B cell (primary cell): ENCODE data around the gene PREX1. TPM values are rescaled to one million over a fixed set of nuclear protein-coding genes. Genes with fewer than 3 reads are reported as not detected.

Source experiments
- ATAC-seq: fragments of 200-7000 bp; cut with Tn5 transposase; one replicate; pipeline ENCODE4 v1.10.0; 2021; ENCODE audit warnings: low read depth, mild to moderate bottlenecking, moderate number of reproducible peaks, moderate library complexity
- CTCF ChIA-PET: fragments of 350-600 bp; sonication (Branson Sonifier 250); formaldehyde crosslinking; loops from one replicate; lab custom pipeline; 2021; ENCODE audit warnings: antibody characterized with exemption, inconsistent platforms; lab: Charles Lee
- POLR2A ChIA-PET: fragments of 350-600 bp; sonication (Branson Sonifier 250); formaldehyde crosslinking; loops from one replicate; lab custom pipeline; 2021; ENCODE audit warnings: antibody characterized with exemption; lab: Charles Lee
- DNase-seq: peaks from one replicate; pipeline ENCODE4 v3.0.0; 2013
- H2AFZ ChIP-seq: 2 replicates; pipeline ENCODE4 v1.6.1; 2012; ENCODE audit warnings: mild to moderate bottlenecking, low read depth, low read length; ENCODE audit not compliant: insufficient read depth, poor library complexity, severe bottlenecking
- H3K27ac ChIP-seq, 2 donors: 1 replicate in 1 of 2; 2 replicates in 1 of 2; pipeline ENCODE4 v1.5.1; 2012 to 2013; ENCODE audit warnings: low read length in 2 of 2, mild to moderate bottlenecking in 2 of 2, moderate library complexity in 1 of 2
- H3K27me3 ChIP-seq, 4 experiments: fragments of 200-600 bp in 1 of 4; sonication (generic) in 1 of 4; replicated peaks in 1 of 4; 1 replicate in 2 of 4; 2 replicates in 2 of 4; pipeline versions ENCODE4 v1.6.1 to v1.7.0; 2013 to 2016; ENCODE audit warnings: low read length in 3 of 4, mild to moderate bottlenecking in 2 of 4, mixed read lengths in 1 of 4, moderate library complexity in 1 of 4; ENCODE audit not compliant: insufficient read depth in 4 of 4, control insufficient read depth in 3 of 4; ENCODE audit errors: control extremely low read depth in 1 of 4
- H3K36me3 ChIP-seq, 2 experiments: replicated peaks in 1 of 2; 1 replicate in 1 of 2; 2 replicates in 1 of 2; pipeline versions ENCODE4 v1.6.1 to v1.7.1; 2013; ENCODE audit warnings: low read length in 1 of 2; ENCODE audit not compliant: insufficient read depth in 2 of 2, control insufficient read depth in 1 of 2; ENCODE audit errors: control extremely low read depth in 1 of 2, extremely low read depth in 1 of 2
- H3K4me1 ChIP-seq, 2 donors: fragments of 200-600 bp in 1 of 2; sonication (generic) in 1 of 2; 1 replicate in 1 of 2; 2 replicates in 1 of 2; pipeline versions ENCODE4 v1.5.1 to v1.6.1; 2013 to 2017; ENCODE audit warnings: low read length in 2 of 2; ENCODE audit not compliant: control insufficient read depth in 2 of 2, insufficient read depth in 2 of 2
- H3K4me2 ChIP-seq: replicated peaks from 2 replicates; pipeline ENCODE3; 2012; ENCODE audit warnings: mild to moderate bottlenecking, low read depth, low read length; ENCODE audit not compliant: poor library complexity, severe bottlenecking
- H3K4me3 ChIP-seq, 5 experiments: fragments of 200-600 bp in 1 of 5; sonication (generic) in 1 of 5; 1 replicate in 3 of 5; 2 replicates in 2 of 5; pipeline versions ENCODE4 v1.5.1 to v1.7.0; 2011 to 2016; ENCODE audit warnings: low read length in 4 of 5, mild to moderate bottlenecking in 4 of 5, low read depth in 2 of 5, control low read depth in 1 of 5, moderate library complexity in 1 of 5; ENCODE audit not compliant: insufficient read depth in 1 of 5; ENCODE audit errors: control extremely low read depth in 1 of 5, extremely low read depth in 1 of 5
- H3K79me2 ChIP-seq: fragments of 200-600 bp; sonication (generic); one replicate; pipeline ENCODE4 v1.6.0; 2016; ENCODE audit warnings: low read length; ENCODE audit not compliant: control insufficient read depth, insufficient read depth
- H3K9ac ChIP-seq: fragments of 200-600 bp; sonication (generic); 2 replicates; pipeline ENCODE4 v1.6.1; 2017; ENCODE audit warnings: mild to moderate bottlenecking, low read length, moderate library complexity
- H3K9me3 ChIP-seq, 3 donors: one replicate each; pipeline versions ENCODE4 v1.6.1 to v1.7.1; 2013; ENCODE audit warnings: low read length in 2 of 3; ENCODE audit not compliant: control insufficient read depth in 2 of 3, insufficient read depth in 1 of 3; ENCODE audit errors: control extremely low read depth in 1 of 3
- H4K20me1 ChIP-seq: 2 replicates; pipeline ENCODE4 v1.6.0; 2012; ENCODE audit warnings: mild to moderate bottlenecking, low read length; ENCODE audit not compliant: insufficient read depth, control insufficient read depth, poor library complexity, severe bottlenecking
- H3K27ac Mint-ChIP-seq: one replicate; pipeline ENCODE4 v1.8.0; 2021; ENCODE audit warnings: mixed read lengths
- H3K27me3 Mint-ChIP-seq: one replicate; pipeline ENCODE4 v1.8.0; 2021; ENCODE audit warnings: mixed read lengths
- H3K4me1 Mint-ChIP-seq: one replicate; pipeline ENCODE4 v1.8.0; 2021; ENCODE audit warnings: mixed read lengths
- H3K4me3 Mint-ChIP-seq: one replicate; pipeline ENCODE4 v1.8.0; 2021; ENCODE audit warnings: mixed read lengths
- H3K9me3 Mint-ChIP-seq: one replicate; pipeline ENCODE4 v1.8.0; 2022; ENCODE audit warnings: mixed read lengths; ENCODE audit not compliant: insufficient read depth
- EZH2 ChIP-seq: IDR thresholded peaks from 2 replicates; pipeline ENCODE4 v1.6.1; 2012; ENCODE audit warnings: borderline replicate concordance, low read depth, mild to moderate bottlenecking, moderate library complexity, low read length; ENCODE audit not compliant: insufficient read depth, poor library complexity, severe bottlenecking
- WGBS: methylation state at CpG from one replicate; pipeline ENCODE4 v1.1.5; 2013; ENCODE audit warnings: missing lambda C conversion rate; ENCODE audit not compliant: insufficient coverage; 5-methylcytosine and 5-hydroxymethylcytosine counted together
- intact Hi-C: fragments of 100-400 bp; cut with micrococcal nuclease; formaldehyde crosslinking; loops from one replicate; pipeline ENCODE4 v1.10.0; 2022
- polyA plus RNA-seq: library from polyadenylated mRNA; depleted of rRNA; stranded (reverse); fragments of >200 nt; gene quantifications from 2 replicates; pipeline ENCODE4 v1.2.3, GENCODE V29; 2012
- total RNA-seq, 2 donors: library from RNA; stranded (reverse); fragments of 120-200 nt in 1 of 2; gene quantifications; 1 replicate in 1 of 2; 2 replicates in 1 of 2; pipeline versions ENCODE4 v1.2.3 to v1.2.4, GENCODE V29; 2013 to 2022
- TF ChIP-seq, protein P1 (sequence below): fragments of 200-600 bp; IDR thresholded peaks from one replicate; pipeline ENCODE4 v1.8.0; 2022; ENCODE audit warnings: antibody characterized with exemption, mild to moderate bottlenecking

Gene PREX1
- total and polyA plus RNA-seq, 2 donors (not counting 1 experiment from before 2014, with no cell fraction given), result 79.1 to 99.4 TPM

DNA sequence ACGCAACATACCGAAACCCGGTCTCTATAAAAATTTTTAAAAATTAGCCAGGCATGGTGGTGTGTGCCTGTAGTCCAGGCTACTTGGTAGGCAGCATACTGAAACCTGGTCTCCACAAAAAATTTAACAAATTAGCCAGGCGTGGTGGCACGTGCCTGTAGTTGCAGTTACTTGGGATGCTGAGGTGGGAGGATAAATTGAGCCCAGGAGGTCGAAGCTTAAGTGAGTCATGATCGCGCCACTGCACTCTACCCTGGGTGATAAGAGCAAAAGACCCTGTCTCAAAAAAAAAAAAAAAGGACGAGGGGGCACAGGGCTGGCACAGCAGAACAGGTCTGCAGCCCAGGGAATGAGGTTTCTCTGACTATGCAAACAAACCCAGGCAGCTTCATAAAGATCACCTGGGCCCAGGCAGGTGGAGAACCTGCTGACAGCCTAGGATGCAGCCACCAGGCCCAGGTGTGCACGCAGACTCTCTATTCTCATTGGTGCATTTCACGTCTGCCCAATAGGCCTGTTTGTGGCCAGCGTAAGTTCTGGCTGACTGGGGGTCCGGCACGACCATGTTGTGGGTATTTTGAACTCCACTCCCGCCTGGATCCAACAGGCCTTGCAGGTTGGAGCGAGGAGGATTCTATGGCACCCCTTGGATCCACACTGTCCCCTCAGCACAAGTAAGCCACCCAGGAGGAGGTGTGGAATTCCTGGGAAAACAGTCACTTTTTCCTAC lies 204.5 kb downstream of the PREX1 start:
- H3K4me2 ChIP-seq, result no peak overlapping the region
- DNase-seq (no peak), ATAC-seq (no peak)
- H3K36me3 ChIP-seq, result peaks cover 4 to 42% of the 10 kb centered on the region in 2 experiments
- H3K4me1 ChIP-seq, result peaks cover 5 to 15% of the 10 kb centered on the region in 2 donors
- intact Hi-C loops, result no loop called here
- no peak overlapping the region for H3K9ac ChIP-seq
- peaks cover 0 to 7% (median 0%) of the 10 kb centered on the region in 3 donors for H3K9me3 ChIP-seq
- no peak overlapping the region for H3K4me3 Mint-ChIP-seq
- peaks cover 8% of the 10 kb centered on the region for H3K4me1 Mint-ChIP-seq
- no peak overlapping the region for H2AFZ ChIP-seq
- H3K27me3 ChIP-seq, result peaks cover 0 to 5% (median 0%) of the 10 kb centered on the region in 4 experiments
- ChIA-PET CTCF (interaction anchor here (1.2 to 10.1 kb wide), 4 partner anchors 837 to 960 kb away, joined by 3 to 299 read pairs (median 54); no protein-coding TSS in a partner anchor), POLR2A (no interaction called here)
- H3K27ac ChIP-seq, result no peak overlapping the region
- H3K27me3 Mint-ChIP-seq, result no peaks in the 10 kb centered on the region
- no peak overlapping the region for H3K27ac Mint-ChIP-seq
- no peaks in the 10 kb centered on the region for H3K9me3 Mint-ChIP-seq
- H3K4me3 ChIP-seq, result no peak overlapping the region
- TF ChIP-seq EZH2, result no peak
- TF ChIP-seq, protein P1, sequence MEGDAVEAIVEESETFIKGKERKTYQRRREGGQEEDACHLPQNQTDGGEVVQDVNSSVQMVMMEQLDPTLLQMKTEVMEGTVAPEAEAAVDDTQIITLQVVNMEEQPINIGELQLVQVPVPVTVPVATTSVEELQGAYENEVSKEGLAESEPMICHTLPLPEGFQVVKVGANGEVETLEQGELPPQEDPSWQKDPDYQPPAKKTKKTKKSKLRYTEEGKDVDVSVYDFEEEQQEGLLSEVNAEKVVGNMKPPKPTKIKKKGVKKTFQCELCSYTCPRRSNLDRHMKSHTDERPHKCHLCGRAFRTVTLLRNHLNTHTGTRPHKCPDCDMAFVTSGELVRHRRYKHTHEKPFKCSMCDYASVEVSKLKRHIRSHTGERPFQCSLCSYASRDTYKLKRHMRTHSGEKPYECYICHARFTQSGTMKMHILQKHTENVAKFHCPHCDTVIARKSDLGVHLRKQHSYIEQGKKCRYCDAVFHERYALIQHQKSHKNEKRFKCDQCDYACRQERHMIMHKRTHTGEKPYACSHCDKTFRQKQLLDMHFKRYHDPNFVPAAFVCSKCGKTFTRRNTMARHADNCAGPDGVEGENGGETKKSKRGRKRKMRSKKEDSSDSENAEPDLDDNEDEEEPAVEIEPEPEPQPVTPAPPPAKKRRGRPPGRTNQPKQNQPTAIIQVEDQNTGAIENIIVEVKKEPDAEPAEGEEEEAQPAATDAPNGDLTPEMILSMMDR, result no peak
- H4K20me1 ChIP-seq, result no peaks in the 10 kb centered on the region
- WGBS, result 88% methylated on average over 14 of the region's 16 CpGs
- H3K79me2 ChIP-seq, result no peaks in the 10 kb centered on the region

DNA sequence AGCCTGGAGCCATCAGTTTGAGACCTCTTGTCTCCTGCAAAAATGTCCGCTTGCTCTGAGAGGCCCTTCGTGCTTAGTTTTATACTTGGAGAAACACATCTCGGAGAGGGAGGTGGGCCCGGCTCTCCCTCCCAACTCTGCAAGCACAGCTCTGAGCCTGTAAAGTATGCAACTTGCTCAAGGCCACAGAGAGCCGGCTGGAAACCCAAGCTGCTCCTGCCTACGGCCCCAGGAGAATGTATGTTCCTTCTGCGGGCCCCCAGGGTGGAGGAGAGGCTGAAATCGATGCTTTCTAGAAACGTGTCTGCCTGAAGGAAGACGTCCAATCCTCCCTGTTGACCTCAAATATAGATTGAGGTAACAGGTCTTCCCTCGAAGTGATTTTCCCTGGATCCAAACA lies 205.4 kb downstream of the PREX1 start:
- Histone ChIP-seq H3K9me3 (peaks cover 0 to 7% (median 0%) of the 10 kb centered on the region in 3 donors), H3K4me3 (no peak overlapping the region), H3K4me2 (no peak overlapping the region), H3K36me3 (peaks cover 4 to 37% of the 10 kb centered on the region in 2 experiments), H3K27ac (no peak overlapping the region), H3K4me1 (peaks cover 5 to 15% of the 10 kb centered on the region in 2 donors), H3K9ac (no peak overlapping the region), H4K20me1 (no peaks in the 10 kb centered on the region), H2AFZ (no peak overlapping the region), H3K79me2 (no peaks in the 10 kb centered on the region), H3K27me3 (peaks cover 0 to 5% (median 0%) of the 10 kb centered on the region in 4 experiments)
- ATAC-seq (no peak), DNase-seq (no peak)
- intact Hi-C loops, result no loop called here
- TF ChIP-seq, protein P1, result no peak
- TF ChIP-seq EZH2, result no peak
- POLR2A ChIA-PET, result no interaction called here
- WGBS, result 62% methylated on average over 6 of the region's 11 CpGs
- CTCF ChIA-PET, result interaction anchor here (0.7 to 10.1 kb wide), 9 partner anchors 274 to 1331 kb away, joined by 3 to 299 read pairs (median 12); partner anchors contain the start of gene SULF2
- Mint-ChIP-seq H3K4me3 (no peak overlapping the region), H3K9me3 (no peaks in the 10 kb centered on the region), H3K27me3 (no peaks in the 10 kb centered on the region), H3K4me1 (peaks cover 8% of the 10 kb centered on the region), H3K27ac (no peak overlapping the region)
